ENCODE results near the gene MTHFD1.
"Not testable (repeated sequence)": the region's sequence is repeated elsewhere in the genome, so short reads cannot be mapped to it uniquely, and the experiment has no call there.

The MTHFD1 gene

GRCh38 chr14:64387782-64388532, at the start of gene MTHFD1:
Gene MTHFD1, plus strand, starts transcription at chr14:64388353. Its CDS starts 75 bp downstream, at chr14:64388428.
- DNase-seq (ENCODE audit: low read depth), result peak; percentile 100

- DNase-seq (ENCODE audit: low read depth), result peak; percentile 99
Observed at GRCh38 chr14:64338616-64339316, 49.4 kb upstream of the MTHFD1 start.

- no peak for DNase-seq (ENCODE audit: low read depth)
Observed at GRCh38 chr14:64340560-64341196, 47.5 kb upstream of the MTHFD1 start.

- DNase-seq (ENCODE audit: low read depth), result no peak
Observed at GRCh38 chr14:64347748-64348147, 40.4 kb upstream of the MTHFD1 start.

- DNase-seq (ENCODE audit: low read depth), result no peak
Observed at GRCh38 chr14:64349741-64350490, 38.2 kb upstream of the MTHFD1 start.

- DNase-seq (ENCODE audit: low read depth), result peak; percentile 85
Observed at GRCh38 chr14:64363265-64363846, 24.8 kb upstream of the MTHFD1 start.

- DNase-seq (ENCODE audit: low read depth), result peak; percentile 55
Observed at GRCh38 chr14:64364907-64365306, 23.2 kb upstream of the MTHFD1 start.

GRCh38 chr14:64365358-64365889, 22.7 kb upstream of the MTHFD1 start:
- peak; percentile 61 for DNase-seq (ENCODE audit: low read depth)

- DNase-seq (ENCODE audit: low read depth), result peak; percentile 30
Observed at GRCh38 chr14:64369201-64369600, 19.0 kb upstream of the MTHFD1 start.

- peak; percentile 55 for DNase-seq (ENCODE audit: low read depth)
Observed at GRCh38 chr14:64387232-64387781, 846 bp upstream of the MTHFD1 start.

- peak; percentile 52 for DNase-seq (ENCODE audit: low read depth)
Observed at GRCh38 chr14:64388533-64389285, 556 bp downstream of the MTHFD1 start.

GRCh38 chr14:64391113-64391725, 3.1 kb downstream of the MTHFD1 start:
- no peak for DNase-seq (ENCODE audit: low read depth)

- DNase-seq (ENCODE audit: low read depth), result no peak
Observed at GRCh38 chr14:64391986-64392385, 3.8 kb downstream of the MTHFD1 start.

- DNase-seq (ENCODE audit: low read depth), result not testable (repeated sequence)
Observed at GRCh38 chr14:64393189-64393726, 5.1 kb downstream of the MTHFD1 start.

GRCh38 chr14:64394423-64394822, 6.3 kb downstream of the MTHFD1 start:
- no peak for DNase-seq (ENCODE audit: low read depth)

- DNase-seq (ENCODE audit: low read depth), result no peak
Observed at GRCh38 chr14:64394977-64395633, 7.0 kb downstream of the MTHFD1 start.

- no peak for DNase-seq (ENCODE audit: low read depth)
Observed at GRCh38 chr14:64400829-64401459, 12.8 kb downstream of the MTHFD1 start.

GRCh38 chr14:64401949-64402348, 13.8 kb downstream of the MTHFD1 start:
- no peak for DNase-seq (ENCODE audit: low read depth)

- DNase-seq (ENCODE audit: low read depth), result no peak
Observed at GRCh38 chr14:64405295-64405694, 17.1 kb downstream of the MTHFD1 start.
